GM19397 (cell line): ENCODE measurements around the gene NRIP1.

Experiments used
- ATAC-seq: cut with Tn5 transposase; IDR thresholded peaks from one replicate; pipeline ENCODE4 v1.9.1; 2021; ENCODE audit warnings: mild to moderate bottlenecking, moderate library complexity; ENCODE audit not compliant: unreplicated experiment

The NRIP1 gene

GRCh38 chr21:15065392-15066122 is 757 bp upstream of the NRIP1 start:
- peak; percentile 6 for ATAC-seq

- ATAC-seq, result peak; percentile 13
Observed at GRCh38 chr21:15063814-15064575, 805 bp downstream of the NRIP1 start.

GRCh38 chr21:15063081-15063813 is 1.6 kb downstream of the NRIP1 start:
- ATAC-seq, result no peak

GRCh38 chr21:15062606-15062965 is 2.2 kb downstream of the NRIP1 start:
- ATAC-seq, result no peak

- no peak for ATAC-seq
Observed at GRCh38 chr21:15061747-15062605, 2.8 kb downstream of the NRIP1 start.

GRCh38 chr21:15061279-15061678 is 3.5 kb downstream of the NRIP1 start:
- no peak for ATAC-seq

GRCh38 chr21:15060543-15061175 is 4.1 kb downstream of the NRIP1 start:
- ATAC-seq, result no peak

GRCh38 chr21:15059397-15059796 is 5.4 kb downstream of the NRIP1 start:
- ATAC-seq, result no peak

GRCh38 chr21:15058854-15059263 is 5.9 kb downstream of the NRIP1 start:
- no peak for ATAC-seq

GRCh38 chr21:15057285-15057684 is 7.5 kb downstream of the NRIP1 start:
- no peak for ATAC-seq

GRCh38 chr21:15054606-15055239 is 10.1 kb downstream of the NRIP1 start:
- ATAC-seq, result no peak

- no peak for ATAC-seq
Observed at GRCh38 chr21:15054089-15054488, 10.7 kb downstream of the NRIP1 start.

- ATAC-seq, result no peak
Observed at GRCh38 chr21:15053500-15053899, 11.3 kb downstream of the NRIP1 start.

- ATAC-seq, result peak; percentile 9
Observed at GRCh38 chr21:15052459-15052763, 12.4 kb downstream of the NRIP1 start.

- ATAC-seq, result peak; percentile 72
Observed at GRCh38 chr21:15051644-15052458, 12.9 kb downstream of the NRIP1 start.

- no peak for ATAC-seq
Observed at GRCh38 chr21:15050568-15051377, 14.0 kb downstream of the NRIP1 start.

- ATAC-seq, result no peak
Observed at GRCh38 chr21:15045017-15045416, 19.8 kb downstream of the NRIP1 start.

- no peak for ATAC-seq
Observed at GRCh38 chr21:15042531-15042930, 22.3 kb downstream of the NRIP1 start.
